WTC11 (cell line): ENCODE data around the gene CACNA1E. TPM values are rescaled to one million over a fixed set of nuclear protein-coding genes. Genes with fewer than 3 reads are reported as not detected.

Experiments
- ATF3 ChIP-seq: sonication (generic); formaldehyde crosslinking; conservative IDR thresholded peaks from 2 replicates; pipeline ENCODE4 v1.8.1; 2022; ENCODE audit warnings: mild to moderate bottlenecking, missing genetic modification reagents
- E2F5 ChIP-seq: sonication (generic); formaldehyde crosslinking; IDR thresholded peaks from 2 replicates; pipeline ENCODE4 v1.8.1; 2022; ENCODE audit warnings: mild to moderate bottlenecking, moderate library complexity, missing genetic modification reagents
- GABPB1 ChIP-seq: sonication (generic); formaldehyde crosslinking; IDR thresholded peaks from 2 replicates; pipeline ENCODE4 v1.8.1; 2023; ENCODE audit warnings: mild to moderate bottlenecking, missing genetic modification reagents
- HMGA2 ChIP-seq: fragments of 250-450 bp; sonication (Bioruptor Pico); IDR thresholded peaks from 2 replicates; pipeline ENCODE4 v1.4.0; 2021; ENCODE audit warnings: mild to moderate bottlenecking, moderate library complexity
- KAT7 ChIP-seq: sonication (generic); formaldehyde crosslinking; IDR thresholded peaks from 2 replicates; pipeline ENCODE4 v1.8.1; 2023; ENCODE audit warnings: missing genetic modification reagents, mild to moderate bottlenecking, borderline replicate concordance
- NFE2L1 ChIP-seq: sonication (generic); formaldehyde crosslinking; IDR thresholded peaks from 2 replicates; pipeline ENCODE4 v1.8.1; 2023; ENCODE audit warnings: missing genetic modification reagents
- PRDM15 ChIP-seq: sonication (generic); formaldehyde crosslinking; IDR thresholded peaks from 2 replicates; pipeline ENCODE4 v1.8.0; 2022; ENCODE audit warnings: missing genetic modification reagents
- RELA ChIP-seq: sonication (generic); formaldehyde crosslinking; IDR thresholded peaks from 2 replicates; pipeline ENCODE4 v1.8.1; 2022; ENCODE audit warnings: missing genetic modification reagents, mild to moderate bottlenecking, borderline replicate concordance
- SMAD3 ChIP-seq: sonication (generic); formaldehyde crosslinking; IDR thresholded peaks from 2 replicates; pipeline ENCODE4 v1.8.0; 2022; ENCODE audit warnings: missing genetic modification reagents, mild to moderate bottlenecking, borderline replicate concordance
- SOX15 ChIP-seq: fragments of 250-450 bp; sonication (Bioruptor Pico); IDR thresholded peaks from 2 replicates; pipeline ENCODE4 v1.9.0; 2021; ENCODE audit warnings: mild to moderate bottlenecking
- SP1 ChIP-seq: sonication (generic); formaldehyde crosslinking; conservative IDR thresholded peaks from 2 replicates; pipeline ENCODE4 v1.8.1; 2022; ENCODE audit warnings: missing genetic modification reagents
- ZBTB21 ChIP-seq: sonication (generic); formaldehyde crosslinking; IDR thresholded peaks from 2 replicates; pipeline ENCODE4 v1.8.1; 2023; ENCODE audit warnings: mild to moderate bottlenecking, missing genetic modification reagents, borderline replicate concordance
- total RNA-seq: library from RNA; stranded (reverse); gene quantifications from 3 replicates; pipeline ENCODE4 v1.2.3, GENCODE V29; 2021
- TF ChIP-seq, protein P1 (sequence below): sonication (generic); formaldehyde crosslinking; IDR thresholded peaks from 2 replicates; pipeline ENCODE4 v1.8.1; 2023; ENCODE audit warnings: mild to moderate bottlenecking, missing genetic modification reagents, borderline replicate concordance
- TF ChIP-seq, protein P2 (sequence below): sonication (generic); formaldehyde crosslinking; IDR thresholded peaks from 2 replicates; pipeline ENCODE4 v1.8.0; 2022; ENCODE audit warnings: mild to moderate bottlenecking, missing genetic modification reagents
- TF ChIP-seq, protein P3 (sequence below): sonication (generic); formaldehyde crosslinking; IDR thresholded peaks from 2 replicates; pipeline ENCODE4 v1.8.0; 2022; ENCODE audit warnings: mild to moderate bottlenecking, missing genetic modification reagents
- TF ChIP-seq, protein P4 (sequence below): sonication (generic); formaldehyde crosslinking; IDR thresholded peaks from 2 replicates; pipeline ENCODE4 v1.8.1; 2022; ENCODE audit warnings: mild to moderate bottlenecking, missing genetic modification reagents, moderate library complexity, borderline replicate concordance
- TF ChIP-seq, protein P5 (sequence below): sonication (generic); formaldehyde crosslinking; IDR thresholded peaks from 2 replicates; pipeline ENCODE4 v1.8.0; 2023; ENCODE audit warnings: mild to moderate bottlenecking, missing genetic modification reagents

The CACNA1E gene
- total RNA-seq, 1 experiment from 2014 or later = 0.63 TPM

DNA sequence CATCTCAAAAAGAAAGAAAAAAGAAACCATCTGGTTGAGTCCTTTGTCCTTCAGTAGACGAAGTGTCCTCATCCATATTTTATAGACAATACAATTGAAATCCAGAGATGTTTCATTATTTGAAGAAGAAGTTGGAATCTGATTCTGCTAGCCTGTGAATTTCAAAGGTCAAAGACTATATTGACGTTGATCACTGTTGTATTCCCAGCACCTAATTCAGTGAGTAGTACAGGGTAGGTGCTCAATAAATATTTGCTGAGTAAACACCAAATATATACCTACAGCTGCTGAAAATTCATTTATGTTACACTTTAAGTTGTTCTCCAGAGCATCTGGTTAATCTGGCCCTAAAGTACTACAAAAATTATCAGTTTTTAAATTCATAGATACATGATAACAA, 135.2 kb downstream of the CACNA1E start (continued):
- TF ChIP-seq, protein P1, sequence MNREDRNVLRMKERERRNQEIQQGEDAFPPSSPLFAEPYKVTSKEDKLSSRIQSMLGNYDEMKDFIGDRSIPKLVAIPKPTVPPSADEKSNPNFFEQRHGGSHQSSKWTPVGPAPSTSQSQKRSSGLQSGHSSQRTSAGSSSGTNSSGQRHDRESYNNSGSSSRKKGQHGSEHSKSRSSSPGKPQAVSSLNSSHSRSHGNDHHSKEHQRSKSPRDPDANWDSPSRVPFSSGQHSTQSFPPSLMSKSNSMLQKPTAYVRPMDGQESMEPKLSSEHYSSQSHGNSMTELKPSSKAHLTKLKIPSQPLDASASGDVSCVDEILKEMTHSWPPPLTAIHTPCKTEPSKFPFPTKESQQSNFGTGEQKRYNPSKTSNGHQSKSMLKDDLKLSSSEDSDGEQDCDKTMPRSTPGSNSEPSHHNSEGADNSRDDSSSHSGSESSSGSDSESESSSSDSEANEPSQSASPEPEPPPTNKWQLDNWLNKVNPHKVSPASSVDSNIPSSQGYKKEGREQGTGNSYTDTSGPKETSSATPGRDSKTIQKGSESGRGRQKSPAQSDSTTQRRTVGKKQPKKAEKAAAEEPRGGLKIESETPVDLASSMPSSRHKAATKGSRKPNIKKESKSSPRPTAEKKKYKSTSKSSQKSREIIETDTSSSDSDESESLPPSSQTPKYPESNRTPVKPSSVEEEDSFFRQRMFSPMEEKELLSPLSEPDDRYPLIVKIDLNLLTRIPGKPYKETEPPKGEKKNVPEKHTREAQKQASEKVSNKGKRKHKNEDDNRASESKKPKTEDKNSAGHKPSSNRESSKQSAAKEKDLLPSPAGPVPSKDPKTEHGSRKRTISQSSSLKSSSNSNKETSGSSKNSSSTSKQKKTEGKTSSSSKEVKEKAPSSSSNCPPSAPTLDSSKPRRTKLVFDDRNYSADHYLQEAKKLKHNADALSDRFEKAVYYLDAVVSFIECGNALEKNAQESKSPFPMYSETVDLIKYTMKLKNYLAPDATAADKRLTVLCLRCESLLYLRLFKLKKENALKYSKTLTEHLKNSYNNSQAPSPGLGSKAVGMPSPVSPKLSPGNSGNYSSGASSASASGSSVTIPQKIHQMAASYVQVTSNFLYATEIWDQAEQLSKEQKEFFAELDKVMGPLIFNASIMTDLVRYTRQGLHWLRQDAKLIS = no peak
- TF ChIP-seq ATF3 (CRISPR knock-in tag) = no peak
- no peak for TF ChIP-seq SMAD3 (CRISPR knock-in tag)
- TF ChIP-seq KAT7 (CRISPR knock-in tag) = no peak
- TF ChIP-seq GABPB1 (CRISPR knock-in tag) = no peak
- no peak for TF ChIP-seq NFE2L1
- TF ChIP-seq ZBTB21 (CRISPR knock-in tag) = no peak
- TF ChIP-seq, protein P2, sequence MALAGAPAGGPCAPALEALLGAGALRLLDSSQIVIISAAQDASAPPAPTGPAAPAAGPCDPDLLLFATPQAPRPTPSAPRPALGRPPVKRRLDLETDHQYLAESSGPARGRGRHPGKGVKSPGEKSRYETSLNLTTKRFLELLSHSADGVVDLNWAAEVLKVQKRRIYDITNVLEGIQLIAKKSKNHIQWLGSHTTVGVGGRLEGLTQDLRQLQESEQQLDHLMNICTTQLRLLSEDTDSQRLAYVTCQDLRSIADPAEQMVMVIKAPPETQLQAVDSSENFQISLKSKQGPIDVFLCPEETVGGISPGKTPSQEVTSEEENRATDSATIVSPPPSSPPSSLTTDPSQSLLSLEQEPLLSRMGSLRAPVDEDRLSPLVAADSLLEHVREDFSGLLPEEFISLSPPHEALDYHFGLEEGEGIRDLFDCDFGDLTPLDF (CRISPR knock-in tag) = no peak
- no peak for TF ChIP-seq RELA (CRISPR knock-in tag)
- no peak for TF ChIP-seq PRDM15
- no peak for TF ChIP-seq SOX15 (CRISPR knock-in tag)
- TF ChIP-seq SP1 (CRISPR knock-in tag) = no peak
- no peak for TF ChIP-seq E2F5 (CRISPR knock-in tag)
- TF ChIP-seq, protein P3, sequence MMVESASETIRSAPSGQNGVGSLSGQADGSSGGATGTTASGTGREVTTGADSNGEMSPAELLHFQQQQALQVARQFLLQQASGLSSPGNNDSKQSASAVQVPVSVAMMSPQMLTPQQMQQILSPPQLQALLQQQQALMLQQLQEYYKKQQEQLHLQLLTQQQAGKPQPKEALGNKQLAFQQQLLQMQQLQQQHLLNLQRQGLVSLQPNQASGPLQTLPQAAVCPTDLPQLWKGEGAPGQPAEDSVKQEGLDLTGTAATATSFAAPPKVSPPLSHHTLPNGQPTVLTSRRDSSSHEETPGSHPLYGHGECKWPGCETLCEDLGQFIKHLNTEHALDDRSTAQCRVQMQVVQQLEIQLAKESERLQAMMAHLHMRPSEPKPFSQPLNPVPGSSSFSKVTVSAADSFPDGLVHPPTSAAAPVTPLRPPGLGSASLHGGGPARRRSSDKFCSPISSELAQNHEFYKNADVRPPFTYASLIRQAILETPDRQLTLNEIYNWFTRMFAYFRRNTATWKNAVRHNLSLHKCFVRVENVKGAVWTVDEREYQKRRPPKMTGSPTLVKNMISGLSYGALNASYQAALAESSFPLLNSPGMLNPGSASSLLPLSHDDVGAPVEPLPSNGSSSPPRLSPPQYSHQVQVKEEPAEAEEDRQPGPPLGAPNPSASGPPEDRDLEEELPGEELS (CRISPR knock-in tag) = no peak
- TF ChIP-seq HMGA2 (CRISPR knock-in tag) = no peak
- TF ChIP-seq, protein P4, sequence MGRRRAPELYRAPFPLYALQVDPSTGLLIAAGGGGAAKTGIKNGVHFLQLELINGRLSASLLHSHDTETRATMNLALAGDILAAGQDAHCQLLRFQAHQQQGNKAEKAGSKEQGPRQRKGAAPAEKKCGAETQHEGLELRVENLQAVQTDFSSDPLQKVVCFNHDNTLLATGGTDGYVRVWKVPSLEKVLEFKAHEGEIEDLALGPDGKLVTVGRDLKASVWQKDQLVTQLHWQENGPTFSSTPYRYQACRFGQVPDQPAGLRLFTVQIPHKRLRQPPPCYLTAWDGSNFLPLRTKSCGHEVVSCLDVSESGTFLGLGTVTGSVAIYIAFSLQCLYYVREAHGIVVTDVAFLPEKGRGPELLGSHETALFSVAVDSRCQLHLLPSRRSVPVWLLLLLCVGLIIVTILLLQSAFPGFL (CRISPR knock-in tag) = no peak
- TF ChIP-seq, protein P5, sequence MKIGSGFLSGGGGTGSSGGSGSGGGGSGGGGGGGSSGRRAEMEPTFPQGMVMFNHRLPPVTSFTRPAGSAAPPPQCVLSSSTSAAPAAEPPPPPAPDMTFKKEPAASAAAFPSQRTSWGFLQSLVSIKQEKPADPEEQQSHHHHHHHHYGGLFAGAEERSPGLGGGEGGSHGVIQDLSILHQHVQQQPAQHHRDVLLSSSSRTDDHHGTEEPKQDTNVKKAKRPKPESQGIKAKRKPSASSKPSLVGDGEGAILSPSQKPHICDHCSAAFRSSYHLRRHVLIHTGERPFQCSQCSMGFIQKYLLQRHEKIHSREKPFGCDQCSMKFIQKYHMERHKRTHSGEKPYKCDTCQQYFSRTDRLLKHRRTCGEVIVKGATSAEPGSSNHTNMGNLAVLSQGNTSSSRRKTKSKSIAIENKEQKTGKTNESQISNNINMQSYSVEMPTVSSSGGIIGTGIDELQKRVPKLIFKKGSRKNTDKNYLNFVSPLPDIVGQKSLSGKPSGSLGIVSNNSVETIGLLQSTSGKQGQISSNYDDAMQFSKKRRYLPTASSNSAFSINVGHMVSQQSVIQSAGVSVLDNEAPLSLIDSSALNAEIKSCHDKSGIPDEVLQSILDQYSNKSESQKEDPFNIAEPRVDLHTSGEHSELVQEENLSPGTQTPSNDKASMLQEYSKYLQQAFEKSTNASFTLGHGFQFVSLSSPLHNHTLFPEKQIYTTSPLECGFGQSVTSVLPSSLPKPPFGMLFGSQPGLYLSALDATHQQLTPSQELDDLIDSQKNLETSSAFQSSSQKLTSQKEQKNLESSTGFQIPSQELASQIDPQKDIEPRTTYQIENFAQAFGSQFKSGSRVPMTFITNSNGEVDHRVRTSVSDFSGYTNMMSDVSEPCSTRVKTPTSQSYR (CRISPR knock-in tag) = no peak
- TF ChIP-seq, all 79 proteins: peak for 0
